Measurements from ENCODE around the gene ITGA1. TPM values are rescaled to one million over a fixed set of nuclear protein-coding genes. Genes with fewer than 3 reads are reported as not detected.

ITGA1 gene
- total and polyA plus RNA-seq, 2 donors (not counting 1 experiment from before 2014, with no cell fraction given): 0.74 TPM; not detected in 1

- POLR2A ChIA-PET: no interaction called here
These were observed 168.3 kb downstream of the ITGA1 start for GRCh38 chr5:52956014-52956413.

More at GRCh38 chr5:52956014-52956413, 168.3 kb downstream of the ITGA1 start:
- no peak overlapping the region for H3K4me3 ChIP-seq (ENCODE audit: control extremely low read depth in 1 of 5, extremely low read depth in 1 of 5, insufficient read depth in 1 of 5, low read depth in 2 of 5, low read length in 4 of 5)
- no peaks in the 10 kb centered on the region for H3K9me3 Mint-ChIP-seq (ENCODE audit: insufficient read depth)
- no peak overlapping the region for H3K4me2 ChIP-seq (replicated peaks; ENCODE audit: low read depth, low read length, poor library complexity, severe bottlenecking)
- no peaks in the 10 kb centered on the region for H3K9me3 ChIP-seq (ENCODE audit: control extremely low read depth in 1 of 3, control insufficient read depth in 2 of 3, insufficient read depth in 1 of 3, low read length in 2 of 3)
- CTCF ChIA-PET: no interaction called here
- DNase-seq (no peak), ATAC-seq (ENCODE audit: low read depth) (no peak)
- no peak overlapping the region for H3K27ac ChIP-seq (ENCODE audit: low read length in 2 of 2)
- no peaks in the 10 kb centered on the region for H3K79me2 ChIP-seq (ENCODE audit: control insufficient read depth, insufficient read depth, low read length)
- 80% methylated on average over 1 of the region's 4 CpGs for WGBS (ENCODE audit: insufficient coverage)
- no peak overlapping the region for H3K9ac ChIP-seq (ENCODE audit: low read length)
- H3K4me3 Mint-ChIP-seq: no peak overlapping the region
- H4K20me1 ChIP-seq (ENCODE audit: control insufficient read depth, insufficient read depth, low read length, poor library complexity, severe bottlenecking): no peaks in the 10 kb centered on the region
- H3K36me3 ChIP-seq (replicated peaks in 1 of 2; ENCODE audit: control extremely low read depth in 1 of 2, control insufficient read depth in 1 of 2, extremely low read depth in 1 of 2, insufficient read depth in 2 of 2, low read length in 1 of 2): no peaks in the 10 kb centered on the region
- no peak overlapping the region for H2AFZ ChIP-seq (ENCODE audit: insufficient read depth, low read depth, low read length, poor library complexity, severe bottlenecking)
- no peaks in the 10 kb centered on the region for H3K4me1 Mint-ChIP-seq
- intact Hi-C loops (cut with micrococcal nuclease): no loop called here
- no peak for TF ChIP-seq EZH2 (IDR thresholded peaks at IDR 0.05; ENCODE audit: borderline replicate concordance, insufficient read depth, low read depth, low read length, poor library complexity, severe bottlenecking)
- no peak for TF ChIP-seq CTCF (IDR thresholded peaks at IDR 0.05)
- H3K27me3 ChIP-seq (replicated peaks in 1 of 4; ENCODE audit: control extremely low read depth in 1 of 4, control insufficient read depth in 3 of 4, insufficient read depth in 4 of 4, low read length in 3 of 4): no peaks in the 10 kb centered on the region
- H3K27ac Mint-ChIP-seq: no peak overlapping the region
- no peaks in the 10 kb centered on the region for H3K4me1 ChIP-seq (ENCODE audit: control insufficient read depth in 2 of 2, insufficient read depth in 2 of 2, low read length in 2 of 2)
- peaks cover 9% of the 10 kb centered on the region for H3K27me3 Mint-ChIP-seq

All from B cell (primary cell).